Activated CD4-positive, alpha-beta T cell treated with anti-CD3 and anti-CD28 coated beads for 24 hours (primary cell): ENCODE data around the gene C10orf53.

Experiments
- DNase-seq, 2 donors: peaks; one replicate each; pipeline ENCODE4 v3.0.0-alpha.2; 2020; ENCODE audit warnings: low read depth in 2 of 2

Gene C10orf53

GRCh38 chr10:49737474-49738201, 58.2 kb downstream of the C10orf53 start:
- no peak for DNase-seq

DNA sequence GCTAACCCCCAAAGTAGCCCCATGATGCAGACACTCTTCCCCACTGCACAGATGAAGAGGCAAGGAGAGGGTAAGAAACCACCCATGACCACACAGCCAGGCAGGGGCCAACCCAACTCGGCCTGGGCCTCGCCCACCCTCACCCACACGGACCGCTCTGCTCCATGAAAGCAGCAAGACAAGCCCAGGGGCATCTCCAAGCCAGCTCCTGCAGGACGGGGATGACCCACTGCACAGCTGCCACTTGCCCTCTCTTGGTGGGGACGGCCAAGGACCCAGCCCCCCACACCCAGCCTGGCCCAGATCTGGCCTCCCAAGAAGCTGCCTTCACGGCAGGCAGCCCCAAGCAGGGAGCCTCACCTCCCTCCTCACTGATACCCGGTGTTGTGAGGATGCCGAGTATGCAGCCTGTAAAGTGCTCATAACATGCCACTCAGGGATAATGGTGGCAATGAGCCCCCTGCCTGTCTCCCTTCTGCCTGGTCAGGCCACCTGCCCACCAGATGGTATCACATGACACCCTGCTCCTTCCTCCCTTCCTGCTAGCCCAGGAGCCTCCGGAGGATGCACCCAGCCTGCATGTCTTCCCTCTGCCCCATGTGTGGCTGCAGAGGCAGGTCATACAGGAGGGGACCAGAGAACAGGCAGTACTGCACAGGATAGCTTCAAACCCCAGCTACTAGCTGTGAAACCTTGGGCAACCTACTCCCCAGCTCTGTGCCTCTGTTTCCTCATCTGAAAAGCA, 59.3 kb downstream of the C10orf53 start:
- no peak for DNase-seq

DNA sequence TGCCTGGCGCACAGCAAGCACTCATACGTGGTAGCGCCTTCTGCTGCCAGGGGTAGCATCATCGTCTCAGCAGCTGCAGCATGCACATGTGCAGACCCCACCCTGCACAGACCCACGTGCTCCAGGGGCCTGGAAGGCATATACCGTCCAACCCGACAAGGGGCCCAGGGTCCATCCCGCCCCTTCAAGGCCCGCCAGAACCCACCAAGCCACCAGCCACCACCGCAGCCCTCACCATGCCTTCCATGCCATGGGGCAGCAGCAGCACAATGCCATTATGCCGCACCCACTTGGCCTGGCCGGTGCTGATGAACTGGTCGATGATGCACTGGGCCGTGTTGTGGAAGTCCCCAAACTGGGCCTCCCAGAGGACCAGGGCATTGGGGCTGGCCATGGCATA, 60.0 kb downstream of the C10orf53 start:
- DNase-seq = no peak

DNA sequence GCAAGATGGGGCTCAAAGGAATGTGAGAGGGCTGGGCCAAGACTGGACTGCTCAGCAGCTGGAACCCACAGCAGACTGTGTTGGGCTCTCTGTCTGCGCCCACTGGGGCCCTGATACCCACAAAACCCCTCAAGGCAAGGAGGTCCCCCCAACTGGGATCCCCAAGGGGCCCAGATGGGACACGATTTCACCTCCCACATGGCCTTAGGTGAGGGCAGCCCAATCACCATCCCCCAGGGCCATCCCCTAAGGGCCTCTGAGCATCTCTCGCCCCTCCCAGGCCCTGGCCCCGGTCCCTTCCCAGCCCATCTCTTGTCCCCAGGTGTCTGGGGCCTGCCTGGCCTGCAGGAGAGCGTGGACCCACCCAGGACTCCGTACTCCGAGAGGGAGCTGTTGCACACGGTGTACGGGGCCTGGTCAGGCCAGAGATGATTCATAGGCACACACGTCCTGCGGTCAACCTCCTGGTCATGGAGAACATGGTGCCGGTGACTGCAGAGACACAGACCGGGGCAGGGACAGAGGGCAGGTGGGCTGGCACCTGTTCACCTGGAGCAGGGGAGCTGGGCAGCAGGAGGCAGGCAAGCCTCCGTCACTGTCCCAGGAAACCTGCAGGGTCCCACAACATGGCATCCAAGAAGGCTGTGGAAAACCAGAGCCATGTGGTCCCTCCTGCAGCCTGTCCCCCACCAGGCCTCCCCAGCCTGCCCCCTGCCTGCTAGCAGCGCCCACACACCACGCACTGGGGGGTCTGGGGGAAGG, 61.1 kb downstream of the C10orf53 start:
- DNase-seq = no peak

DNA sequence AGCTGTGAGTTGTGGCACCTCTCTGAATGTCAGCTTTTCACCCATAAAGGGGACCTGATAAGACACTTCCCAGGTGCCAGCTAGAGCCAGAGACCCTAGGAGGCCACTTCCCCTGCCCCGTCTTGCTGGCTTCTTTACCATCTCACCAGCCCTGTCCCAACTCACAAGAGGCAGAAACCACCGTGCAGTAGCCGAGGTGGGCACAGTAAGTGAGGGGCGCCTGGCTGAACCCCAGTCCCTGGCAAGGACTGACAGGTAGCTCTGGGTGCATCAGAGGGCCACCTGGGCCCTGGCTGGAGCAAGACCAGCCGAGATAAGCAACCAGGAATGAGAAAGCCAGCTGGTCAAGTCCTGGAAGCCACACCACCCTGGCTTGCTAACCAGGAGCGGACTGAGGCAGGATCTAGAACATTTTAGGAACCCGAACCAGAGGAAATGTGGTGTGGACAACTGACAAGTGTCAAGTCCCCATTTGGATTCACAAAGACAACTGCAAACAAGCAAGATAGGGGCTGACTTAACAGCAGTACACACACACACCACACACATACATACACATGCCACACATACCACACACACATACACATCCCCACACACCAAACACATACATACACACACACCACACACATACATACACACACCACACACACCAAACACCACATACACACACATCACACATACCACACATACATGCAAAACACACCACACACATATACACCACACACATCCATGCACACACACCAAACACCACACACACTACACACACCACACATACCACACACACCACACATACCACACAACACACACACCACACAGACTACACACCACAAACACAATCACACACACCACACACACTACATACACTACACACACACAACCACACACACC, 61.9 kb downstream of the C10orf53 start:
- DNase-seq = no peak

- DNase-seq = no peak
Observed at GRCh38 chr10:49742683-49743463, 63.4 kb downstream of the C10orf53 start.

DNA sequence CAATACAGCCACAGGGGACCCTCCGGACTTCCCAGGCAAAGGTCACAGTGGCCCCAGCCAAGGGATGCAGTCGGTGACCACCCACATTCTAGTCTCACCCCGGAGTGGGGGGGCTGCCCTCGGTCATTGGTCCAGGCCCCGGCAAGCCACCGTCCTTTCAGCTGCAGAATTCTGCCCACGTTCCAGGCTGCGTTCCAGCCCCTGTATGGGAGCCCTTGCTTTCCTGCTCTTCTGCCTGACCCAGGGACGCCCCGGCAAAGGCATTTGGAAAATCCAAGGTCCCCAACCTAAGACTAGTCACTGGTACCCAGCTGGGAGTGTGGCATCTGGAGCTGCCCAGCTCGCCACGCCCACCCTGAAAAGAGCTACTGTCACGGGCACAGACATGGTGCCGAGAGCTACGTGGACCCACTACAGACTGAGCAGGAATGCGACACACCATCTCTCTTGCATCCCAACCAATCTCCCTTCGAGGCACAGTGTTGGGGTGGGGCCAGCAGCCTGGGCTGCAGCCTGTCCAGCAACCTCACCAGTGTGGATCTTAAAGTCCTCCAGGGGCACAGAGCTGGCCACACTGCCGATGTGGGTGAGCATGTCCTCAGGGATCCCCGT, 64.1 kb downstream of the C10orf53 start:
- no peak for DNase-seq

DNA sequence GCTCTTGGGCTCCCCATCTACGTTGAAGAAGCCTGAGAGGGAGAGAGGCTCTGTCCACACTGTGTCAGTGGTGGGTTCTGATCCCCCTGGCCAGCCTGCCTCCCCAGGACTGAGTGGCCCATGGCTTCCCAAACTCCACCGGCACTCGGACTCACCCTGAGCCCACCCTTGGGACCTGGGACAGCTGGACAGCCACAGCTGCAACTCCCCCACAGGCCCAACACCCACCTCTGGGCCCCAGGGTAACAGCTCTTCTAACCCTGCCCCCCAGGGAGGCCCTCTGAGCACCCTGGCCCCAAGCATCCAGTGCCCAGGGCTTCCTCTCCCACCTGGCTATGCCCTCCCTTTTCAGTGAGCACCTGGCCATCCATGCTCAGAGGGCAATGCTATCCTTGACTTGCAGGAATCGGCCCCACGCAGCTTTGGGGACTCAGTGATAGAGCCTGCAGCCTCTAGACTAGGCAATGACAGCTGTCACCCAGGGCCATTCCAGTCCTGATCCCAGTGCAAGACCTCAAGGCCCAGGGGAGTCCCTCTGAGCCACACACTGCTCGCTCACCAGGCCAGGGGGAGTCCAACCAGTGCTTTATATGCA, 64.7 kb downstream of the C10orf53 start:
- DNase-seq = no peak

GRCh38 chr10:49744924-49745605, 65.6 kb downstream of the C10orf53 start:
- DNase-seq = no peak

DNA sequence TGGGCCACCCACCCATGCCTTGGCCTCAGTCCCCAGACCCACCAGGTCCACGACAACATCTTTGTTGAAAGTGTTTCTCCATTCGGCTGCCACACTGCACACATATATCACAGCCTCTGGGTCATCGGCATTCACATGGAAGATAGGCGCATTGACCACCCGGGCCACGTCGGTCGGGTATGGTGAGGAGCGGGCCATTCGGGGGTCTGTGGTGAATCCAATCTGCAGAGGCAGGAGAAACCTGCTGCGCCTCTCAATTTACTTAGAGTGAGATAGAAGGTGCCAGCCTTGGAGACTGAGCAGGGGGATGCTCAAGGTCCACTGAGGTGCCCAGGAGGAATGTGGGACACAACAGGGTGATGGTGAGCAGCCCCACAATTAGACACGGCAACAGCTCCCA, 66.3 kb downstream of the C10orf53 start:
- DNase-seq = no peak

GRCh38 chr10:49746626-49747302, 67.3 kb downstream of the C10orf53 start:
- no peak for DNase-seq
